Mesodermal cell (in vitro differentiated cells): ENCODE results near the gene ARPP21.

Source experiments
- H3K27ac ChIP-seq: 2 replicates; pipeline ENCODE4 v1.7.0; 2013; ENCODE audit warnings: mild to moderate bottlenecking, low read depth, low read length, moderate library complexity; ENCODE audit not compliant: severe bottlenecking
- H3K36me3 ChIP-seq: 2 replicates; pipeline ENCODE4 v1.7.1; 2013; ENCODE audit warnings: mild to moderate bottlenecking, low read length, moderate library complexity; ENCODE audit not compliant: control insufficient read depth, insufficient read depth
- H3K4me1 ChIP-seq: one replicate; pipeline ENCODE4 v1.7.1; 2013; ENCODE audit warnings: mild to moderate bottlenecking, low read length; ENCODE audit not compliant: insufficient read depth, control insufficient read depth, poor library complexity, severe bottlenecking
- H3K4me3 ChIP-seq: 2 replicates; pipeline ENCODE4 v1.7.0; 2013; ENCODE audit warnings: low read length, control low read depth, mild to moderate bottlenecking; ENCODE audit not compliant: insufficient read depth, poor library complexity, severe bottlenecking; ENCODE audit errors: extremely low read depth
- H3K9me3 ChIP-seq: 2 replicates; pipeline ENCODE4 v1.7.1; 2013; ENCODE audit warnings: mild to moderate bottlenecking, low read length, moderate library complexity; ENCODE audit not compliant: control insufficient read depth
- WGBS, 2 experiments: methylation state at CpG; one replicate each; pipeline ENCODE4 v1.1.5; 2013; ENCODE audit warnings: missing lambda C conversion rate in 2 of 2; ENCODE audit not compliant: insufficient coverage in 2 of 2; 5-methylcytosine and 5-hydroxymethylcytosine counted together

ARPP21 gene

GRCh38 chr3:35737080-35737479, 97.8 kb downstream of the ARPP21 start:
- H3K4me3 ChIP-seq, result no peak overlapping the region
- no peak overlapping the region for H3K27ac ChIP-seq
- H3K4me1 ChIP-seq, result no peaks in the 10 kb centered on the region
- no peaks in the 10 kb centered on the region for H3K36me3 ChIP-seq
- no peaks in the 10 kb centered on the region for H3K9me3 ChIP-seq
- 100% methylated on average over 1 to 2 of the region's 6 CpGs for WGBS, 2 experiments

- H3K9me3 ChIP-seq, result no peaks in the 10 kb centered on the region
- no peaks in the 10 kb centered on the region for H3K4me1 ChIP-seq
- no peak overlapping the region for H3K27ac ChIP-seq
- no peak overlapping the region for H3K4me3 ChIP-seq
- no peaks in the 10 kb centered on the region for H3K36me3 ChIP-seq
- 100% methylated on average over 2 of the region's 4 CpGs; no CpG with 5 or more reads in 1 of the 2 experiments for WGBS, 2 experiments
Observed at GRCh38 chr3:35737527-35737926, 98.2 kb downstream of the ARPP21 start.

- Histone ChIP-seq H3K36me3 (no peaks in the 10 kb centered on the region), H3K27ac (no peak overlapping the region), H3K4me1 (no peaks in the 10 kb centered on the region), H3K9me3 (no peaks in the 10 kb centered on the region), H3K4me3 (no peak overlapping the region)
- WGBS, 2 experiments, result 90 to 100% methylated on average over 1 to 2 of the region's 4 CpGs
Observed at GRCh38 chr3:35737934-35738706, 98.8 kb downstream of the ARPP21 start.

- H3K4me1 ChIP-seq, result no peaks in the 10 kb centered on the region
- H3K4me3 ChIP-seq, result no peak overlapping the region
- H3K27ac ChIP-seq, result no peak overlapping the region
- 68 to 75% methylated on average over 4 of the region's 5 CpGs for WGBS, 2 experiments
- no peaks in the 10 kb centered on the region for H3K9me3 ChIP-seq
- H3K36me3 ChIP-seq, result no peaks in the 10 kb centered on the region
Observed at GRCh38 chr3:35739181-35739809, 100.0 kb downstream of the ARPP21 start.

- Histone ChIP-seq H3K9me3 (no peaks in the 10 kb centered on the region), H3K4me3 (no peak overlapping the region), H3K27ac (no peak overlapping the region), H3K36me3 (no peaks in the 10 kb centered on the region), H3K4me1 (no peaks in the 10 kb centered on the region)
- WGBS, 2 experiments, result no CpG with 5 or more reads among the region's 2 CpGs
Observed at GRCh38 chr3:35739964-35740527, 100.7 kb downstream of the ARPP21 start.

- H3K36me3 ChIP-seq, result no peaks in the 10 kb centered on the region
- WGBS, 2 experiments, result 86 to 98% methylated on average over 4 to 5 of the region's 5 CpGs
Observed at GRCh38 chr3:35743218-35743617, 103.9 kb downstream of the ARPP21 start.

GRCh38 chr3:35744419-35744818, 105.1 kb downstream of the ARPP21 start:
- no peak overlapping the region for H3K27ac ChIP-seq
- 4 to 24% methylated on average over 4 to 7 of the region's 10 CpGs for WGBS, 2 experiments
- no peaks in the 10 kb centered on the region for H3K9me3 ChIP-seq
- H3K4me1 ChIP-seq, result no peaks in the 10 kb centered on the region
- no peaks in the 10 kb centered on the region for H3K36me3 ChIP-seq
- no peak overlapping the region for H3K4me3 ChIP-seq

More at GRCh38 chr3:35743218-35743617, 103.9 kb downstream of the ARPP21 start:
- no peaks in the 10 kb centered on the region for H3K4me1 ChIP-seq
- H3K27ac ChIP-seq, result no peak overlapping the region
- H3K4me3 ChIP-seq, result no peak overlapping the region
- H3K9me3 ChIP-seq, result no peaks in the 10 kb centered on the region

GRCh38 chr3:35745351-35745750, 106.0 kb downstream of the ARPP21 start:
- no peaks in the 10 kb centered on the region for H3K9me3 ChIP-seq
- H3K36me3 ChIP-seq, result no peaks in the 10 kb centered on the region
- no peak overlapping the region for H3K27ac ChIP-seq
- no CpG with 5 or more reads among the region's 1 CpG for WGBS, 2 experiments
- H3K4me3 ChIP-seq, result no peak overlapping the region
- H3K4me1 ChIP-seq, result no peaks in the 10 kb centered on the region

GRCh38 chr3:35745802-35746484, 106.6 kb downstream of the ARPP21 start:
- no peak overlapping the region for H3K4me3 ChIP-seq
- no peaks in the 10 kb centered on the region for H3K4me1 ChIP-seq
- no peak overlapping the region for H3K27ac ChIP-seq
- WGBS, 2 experiments, result 80% methylated on average over 1 of the region's 2 CpGs; no CpG with 5 or more reads in 1 of the 2 experiments
- no peaks in the 10 kb centered on the region for H3K9me3 ChIP-seq
- H3K36me3 ChIP-seq, result no peaks in the 10 kb centered on the region

- H3K9me3 ChIP-seq, result no peaks in the 10 kb centered on the region
- no peak overlapping the region for H3K27ac ChIP-seq
- H3K36me3 ChIP-seq, result no peaks in the 10 kb centered on the region
- H3K4me1 ChIP-seq, result no peaks in the 10 kb centered on the region
- H3K4me3 ChIP-seq, result no peak overlapping the region
- WGBS, 2 experiments, result no CpG with 5 or more reads among the region's 2 CpGs
Observed at GRCh38 chr3:35746492-35746891, 107.2 kb downstream of the ARPP21 start.
